HepG2 (cell line): ENCODE results near the gene LNX2. TPM values are rescaled to one million over a fixed set of nuclear protein-coding genes. Genes with fewer than 3 reads are reported as not detected.

Experiments
- ARID2 ChIP-seq: sonication (generic); formaldehyde crosslinking; IDR thresholded peaks from 2 replicates; pipeline ENCODE4 v1.8.1; 2022; ENCODE audit warnings: mild to moderate bottlenecking, missing genetic modification reagents, borderline replicate concordance
- CC2D1A ChIP-seq: sonication (generic); formaldehyde crosslinking; IDR thresholded peaks from 2 replicates; pipeline ENCODE4 v1.8.1; 2023; ENCODE audit warnings: mild to moderate bottlenecking, missing genetic modification reagents
- CREB1 ChIP-seq, 2 experiments: fragments of 450-650 bp in 1 of 2; IDR thresholded peaks; 2 replicates each; pipeline ENCODE4 v1.6.1; 2016 to 2017; ENCODE audit warnings: control low read depth in 1 of 2, mild to moderate bottlenecking in 1 of 2, missing compliant biosample characterization in 1 of 2, missing genetic modification characterization in 1 of 2
- EHMT2 ChIP-seq: fragments of 200-600 bp; sonication (generic); IDR thresholded peaks from 2 replicates; pipeline ENCODE4 v1.7.0; 2017; ENCODE audit warnings: antibody characterized with exemption, low read depth, low read length, borderline replicate concordance
- KLF9 ChIP-seq: IDR thresholded peaks from 2 replicates; pipeline ENCODE4 v1.6.1; 2016; ENCODE audit warnings: low read depth
- MIER3 ChIP-seq: IDR thresholded peaks from 2 replicates; pipeline ENCODE4 v1.6.1; 2016; ENCODE audit warnings: missing compliant biosample characterization, borderline replicate concordance
- RBAK ChIP-seq: sonication (generic); formaldehyde crosslinking; IDR thresholded peaks from 2 replicates; pipeline ENCODE4 v1.5.1; 2020; ENCODE audit warnings: mild to moderate bottlenecking, missing genetic modification reagents
- RERE ChIP-seq: IDR thresholded peaks from 2 replicates; pipeline ENCODE4 v1.6.1; 2016; ENCODE audit warnings: low read depth, missing genetic modification reagents, missing compliant biosample characterization
- SSRP1 ChIP-seq: IDR thresholded peaks from 2 replicates; pipeline ENCODE4 v1.6.1; 2016; ENCODE audit warnings: control low read depth
- THAP11 ChIP-seq: IDR thresholded peaks from 2 replicates; pipeline ENCODE4 v1.6.1; 2016; ENCODE audit warnings: missing biosample characterization, missing genetic modification reagents
- ZEB1 ChIP-seq: IDR thresholded peaks from 2 replicates; pipeline ENCODE4 v1.6.1; 2012; ENCODE audit warnings: mild to moderate bottlenecking, low read depth, inconsistent platforms; ENCODE audit not compliant: insufficient replicate concordance
- ZFP62 ChIP-seq: sonication (generic); formaldehyde crosslinking; IDR thresholded peaks from 2 replicates; pipeline ENCODE4 v1.4.0; 2020; ENCODE audit warnings: missing genetic modification reagents
- ZNF354B ChIP-seq: sonication (generic); formaldehyde crosslinking; IDR thresholded peaks from 2 replicates; pipeline ENCODE4 v1.8.0; 2022; ENCODE audit warnings: mild to moderate bottlenecking, missing genetic modification reagents
- ZNF546 ChIP-seq: sonication (generic); formaldehyde crosslinking; conservative IDR thresholded peaks from 2 replicates; pipeline ENCODE4 v1.8.1; 2023; ENCODE audit warnings: mild to moderate bottlenecking, missing genetic modification reagents
- ZNF562 ChIP-seq: sonication (generic); formaldehyde crosslinking; IDR thresholded peaks from 2 replicates; pipeline ENCODE4 v1.8.0; 2022; ENCODE audit warnings: missing genetic modification reagents, borderline replicate concordance
- ZNF598 ChIP-seq: sonication (generic); formaldehyde crosslinking; IDR thresholded peaks from 2 replicates; pipeline ENCODE4 v1.5.1; 2020; ENCODE audit warnings: mild to moderate bottlenecking, missing genetic modification reagents, borderline replicate concordance
- ZNF670 ChIP-seq: sonication (generic); formaldehyde crosslinking; IDR thresholded peaks from 2 replicates; pipeline ENCODE4 v1.8.0; 2022; ENCODE audit warnings: mild to moderate bottlenecking, missing genetic modification reagents, borderline replicate concordance
- ZNF816 ChIP-seq: sonication (generic); formaldehyde crosslinking; IDR thresholded peaks from 2 replicates; pipeline ENCODE4 v1.8.0; 2022; ENCODE audit warnings: missing genetic modification reagents, mild to moderate bottlenecking, borderline replicate concordance
- ZSCAN25 ChIP-seq: sonication (generic); formaldehyde crosslinking; IDR thresholded peaks from 2 replicates; pipeline ENCODE4 v1.8.0; 2022; ENCODE audit warnings: mild to moderate bottlenecking, missing genetic modification reagents
- polyA plus RNA-seq, 8 experiments: library from polyadenylated mRNA; depleted of rRNA in 3 of 8; stranded (reverse) in 7 of 8; unstranded in 1 of 8; fragments of >200 nt; fragmentation: Illumina TruSeq in 4 of 8; extraction: Trizol in 4 of 8; gene quantifications; 2 replicates each; pipeline versions ENCODE4 v1.2.1 to v1.2.3, GENCODE V29; 2011 to 2016; ENCODE audit warnings: low read depth in 4 of 8, missing spikeins in 1 of 8, mixed read lengths in 1 of 8; ENCODE audit not compliant: insufficient read depth in 1 of 8
- total RNA-seq, 5 experiments: library from RNA; depleted of rRNA; stranded (reverse); fragments of >200 nt; fragmentation: Illumina TruSeq; extraction: Trizol; gene quantifications; 2 replicates each; pipeline ENCODE4 v1.2.3, GENCODE V29; 2016; ENCODE audit warnings: low read depth in 1 of 5
- TF ChIP-seq, protein P1 (sequence below): sonication (generic); formaldehyde crosslinking; conservative IDR thresholded peaks from 2 replicates; pipeline ENCODE4 v1.5.0; 2020; ENCODE audit warnings: missing genetic modification reagents
- TF ChIP-seq, protein P2 (sequence below): sonication (generic); formaldehyde crosslinking; IDR thresholded peaks from 2 replicates; pipeline ENCODE4 v1.5.0; 2020; ENCODE audit warnings: missing genetic modification reagents
- TF ChIP-seq, protein P3 (sequence below), 2 experiments: fragments of 450-650 bp in 1 of 2; sonication (generic) in 1 of 2; formaldehyde crosslinking; IDR thresholded peaks; 2 replicates each; pipeline versions ENCODE4 v1.5.0 to v1.8.0; 2020 to 2022; ENCODE audit warnings: mild to moderate bottlenecking in 1 of 2, missing genetic modification reagents in 1 of 2

Gene LNX2
- total and polyA plus RNA-seq, 2 of the 13 experiments (the other 11 are each of a cell fraction or from before 2014, with no cell fraction given): 9.2 to 9.7 TPM

DNA sequence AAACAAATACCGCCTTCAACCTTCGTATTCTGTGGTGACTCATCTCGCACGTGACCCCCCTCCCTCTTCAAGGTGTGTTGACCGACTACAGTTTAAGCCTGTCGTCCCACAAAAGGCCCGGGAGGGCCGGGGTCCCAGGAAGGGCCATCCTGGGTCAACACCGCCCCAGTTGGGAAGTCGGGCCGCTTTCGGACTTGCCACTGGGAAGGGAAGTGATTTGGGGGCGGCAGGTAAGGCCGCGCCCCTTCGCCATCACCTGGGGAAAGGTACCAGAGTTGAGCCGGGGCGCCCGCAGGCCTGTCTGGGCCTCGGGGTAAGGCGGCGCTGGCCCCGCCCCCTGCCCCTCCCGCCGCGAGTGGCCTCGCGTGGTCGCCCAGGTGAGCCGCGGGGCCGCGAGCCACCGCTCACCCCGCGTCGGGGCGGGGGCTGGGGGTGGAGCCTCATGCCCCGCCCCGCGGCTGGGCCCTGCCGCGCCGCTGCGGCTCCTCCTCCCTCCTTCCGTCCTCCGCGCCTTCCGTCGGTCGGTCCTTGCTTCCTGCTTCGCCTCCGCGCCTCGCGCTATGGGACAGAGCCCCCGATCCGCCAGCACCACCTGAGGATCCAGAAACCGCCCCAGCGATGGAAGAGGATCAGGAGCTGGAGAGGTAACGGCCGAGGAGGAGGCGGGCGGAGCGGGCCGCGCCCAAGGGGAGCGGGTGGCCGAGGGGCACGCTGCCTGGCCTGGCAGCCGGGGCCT lies 1.2 kb upstream of the LNX2 start, which contains the start of gene POLR1D (continued):
- TF ChIP-seq CREB1 (IDR thresholded peaks at IDR 0.05) (no peak), CREB1 (CRISPR knock-in tag; IDR thresholded peaks at IDR 0.05) (no peak), THAP11 (peak; percentile 55; the same call in 1 of the 2 replicates), SSRP1 (no peak), CC2D1A (CRISPR knock-in tag) (no peak), ZNF816 (CRISPR knock-in tag) (peak; percentile 60), ZNF562 (CRISPR knock-in tag) (no peak), ZSCAN25 (CRISPR knock-in tag) (0 out of 2 replicates have a peak, but pooled peaks have one; percentile 15), ARID2 (CRISPR knock-in tag) (no peak), RERE (no peak), RBAK (peak; percentile 90), EHMT2 (no peak), KLF9 (CRISPR knock-in tag) (no peak), ZNF670 (CRISPR knock-in tag) (0 out of 2 replicates have a peak, but pooled peaks have one; percentile 18), MIER3 (CRISPR knock-in tag) (peak; percentile 46; the same call in 1 of the 2 replicates), ZNF598 (CRISPR knock-in tag) (no peak), ZNF354B (CRISPR knock-in tag) (no peak), ZEB1 (peak; percentile 97), ZFP62 (CRISPR knock-in tag) (no peak), ZNF546 (CRISPR knock-in tag) (no peak)
- TF ChIP-seq, protein P1, sequence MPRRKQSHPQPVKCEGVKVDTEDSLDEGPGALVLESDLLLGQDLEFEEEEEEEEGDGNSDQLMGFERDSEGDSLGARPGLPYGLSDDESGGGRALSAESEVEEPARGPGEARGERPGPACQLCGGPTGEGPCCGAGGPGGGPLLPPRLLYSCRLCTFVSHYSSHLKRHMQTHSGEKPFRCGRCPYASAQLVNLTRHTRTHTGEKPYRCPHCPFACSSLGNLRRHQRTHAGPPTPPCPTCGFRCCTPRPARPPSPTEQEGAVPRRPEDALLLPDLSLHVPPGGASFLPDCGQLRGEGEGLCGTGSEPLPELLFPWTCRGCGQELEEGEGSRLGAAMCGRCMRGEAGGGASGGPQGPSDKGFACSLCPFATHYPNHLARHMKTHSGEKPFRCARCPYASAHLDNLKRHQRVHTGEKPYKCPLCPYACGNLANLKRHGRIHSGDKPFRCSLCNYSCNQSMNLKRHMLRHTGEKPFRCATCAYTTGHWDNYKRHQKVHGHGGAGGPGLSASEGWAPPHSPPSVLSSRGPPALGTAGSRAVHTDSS (CRISPR knock-in tag): no peak
- TF ChIP-seq, protein P2, sequence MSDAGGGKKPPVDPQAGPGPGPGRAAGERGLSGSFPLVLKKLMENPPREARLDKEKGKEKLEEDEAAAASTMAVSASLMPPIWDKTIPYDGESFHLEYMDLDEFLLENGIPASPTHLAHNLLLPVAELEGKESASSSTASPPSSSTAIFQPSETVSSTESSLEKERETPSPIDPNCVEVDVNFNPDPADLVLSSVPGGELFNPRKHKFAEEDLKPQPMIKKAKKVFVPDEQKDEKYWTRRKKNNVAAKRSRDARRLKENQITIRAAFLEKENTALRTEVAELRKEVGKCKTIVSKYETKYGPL: no peak
- TF ChIP-seq, protein P3, sequence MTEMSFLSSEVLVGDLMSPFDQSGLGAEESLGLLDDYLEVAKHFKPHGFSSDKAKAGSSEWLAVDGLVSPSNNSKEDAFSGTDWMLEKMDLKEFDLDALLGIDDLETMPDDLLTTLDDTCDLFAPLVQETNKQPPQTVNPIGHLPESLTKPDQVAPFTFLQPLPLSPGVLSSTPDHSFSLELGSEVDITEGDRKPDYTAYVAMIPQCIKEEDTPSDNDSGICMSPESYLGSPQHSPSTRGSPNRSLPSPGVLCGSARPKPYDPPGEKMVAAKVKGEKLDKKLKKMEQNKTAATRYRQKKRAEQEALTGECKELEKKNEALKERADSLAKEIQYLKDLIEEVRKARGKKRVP (CRISPR knock-in tag; IDR thresholded peaks at IDR 0.05): peak in 1 of 2 experiments; percentile 31; a peak in 1 of 4 replicates
